Keratinocyte (primary cell): ENCODE results near the gene BATF3. TPM values are rescaled to one million over a fixed set of nuclear protein-coding genes. Genes with fewer than 3 reads are reported as not detected.

Source experiments
- DNase-seq: peaks from one replicate; pipeline ENCODE4 v3.0.0-alpha.2; 2011; ENCODE audit warnings: low read depth, missing footprints, low spot score
- FAIRE-seq: peaks from 2 replicates; lab custom pipeline; 2011; peaks lifted over from hg19 to GRCh38; lab: Jason Lieb, UNC
- H2AFZ ChIP-seq: 2 replicates; pipeline ENCODE4 v1.6.0; 2012; ENCODE audit warnings: low read length, control low read depth, inconsistent platforms; ENCODE audit not compliant: control insufficient read depth
- H3K27ac ChIP-seq: 2 replicates; pipeline ENCODE4 v1.5.1; 2011; ENCODE audit warnings: low read length; ENCODE audit not compliant: control insufficient read depth, insufficient read depth
- H3K27me3 ChIP-seq: 3 replicates; pipeline ENCODE4 v1.6.0; 2011; ENCODE audit warnings: low read length; ENCODE audit not compliant: control insufficient read depth, insufficient read depth; ENCODE audit errors: extremely low read depth
- H3K36me3 ChIP-seq, 2 experiments: 2 replicates in 1 of 2; 3 replicates in 1 of 2; pipeline ENCODE4 v1.5.1; 2011; ENCODE audit warnings: low read length in 2 of 2, mild to moderate bottlenecking in 1 of 2; ENCODE audit not compliant: control insufficient read depth in 2 of 2, insufficient read depth in 2 of 2; ENCODE audit errors: extremely low read depth in 1 of 2
- H3K4me1 ChIP-seq: 3 replicates; pipeline ENCODE4 v1.5.1; 2011; ENCODE audit warnings: low read length; ENCODE audit not compliant: control insufficient read depth, insufficient read depth; ENCODE audit errors: extremely low read depth
- H3K4me2 ChIP-seq: 3 replicates; pipeline ENCODE4 v1.6.0; 2011; ENCODE audit warnings: low read depth, low read length; ENCODE audit not compliant: control insufficient read depth, insufficient read depth; ENCODE audit errors: extremely low read depth
- H3K4me3 ChIP-seq, 3 experiments: fragments of 200-600 bp in 1 of 3; sonication (generic) in 1 of 3; 2 replicates in 2 of 3; 3 replicates in 1 of 3; pipeline ENCODE4 v1.5.1; 2011 to 2016; ENCODE audit warnings: low read length in 3 of 3, mild to moderate bottlenecking in 3 of 3, control low read depth in 2 of 3, inconsistent platforms in 1 of 3, low read depth in 1 of 3, mixed read lengths in 1 of 3, mixed run types in 1 of 3, moderate library complexity in 1 of 3; ENCODE audit not compliant: control insufficient read depth in 2 of 3, insufficient read depth in 2 of 3; ENCODE audit errors: extremely low read depth in 1 of 3
- H3K79me2 ChIP-seq: 2 replicates; pipeline ENCODE4 v1.6.0; 2012; ENCODE audit warnings: low read length; ENCODE audit not compliant: control insufficient read depth, insufficient read depth
- H3K9ac ChIP-seq: 3 replicates; pipeline ENCODE4 v1.6.0; 2011; ENCODE audit warnings: low read length; ENCODE audit not compliant: control insufficient read depth, insufficient read depth; ENCODE audit errors: extremely low read depth
- H3K9me1 ChIP-seq: 3 replicates; pipeline ENCODE4 v1.6.0; 2011; ENCODE audit warnings: low read length; ENCODE audit not compliant: control insufficient read depth, insufficient read depth; ENCODE audit errors: extremely low read depth
- H3K9me3 ChIP-seq: 2 replicates; pipeline ENCODE4 v1.5.1; 2012; ENCODE audit warnings: low read depth, low read length; ENCODE audit not compliant: control insufficient read depth
- H4K20me1 ChIP-seq: 3 replicates; pipeline ENCODE4 v1.6.0; 2011; ENCODE audit warnings: low read length; ENCODE audit not compliant: control insufficient read depth, insufficient read depth; ENCODE audit errors: extremely low read depth
- CTCF ChIP-seq, 3 experiments: IDR thresholded peaks in 1 of 3; conservative IDR thresholded peaks in 1 of 3; optimal IDR thresholded peaks in 1 of 3; 2 replicates in 2 of 3; 3 replicates in 1 of 3; pipeline versions ENCODE3 to v1.5.1; 2011; ENCODE audit warnings: low read length in 3 of 3, mild to moderate bottlenecking in 3 of 3, moderate library complexity in 2 of 3, control low read depth in 1 of 3, inconsistent platforms in 1 of 3; ENCODE audit not compliant: insufficient read depth in 2 of 3; ENCODE audit errors: extremely low read depth in 1 of 3
- EZH2 ChIP-seq: IDR thresholded peaks from one replicate; pipeline ENCODE4 v1.6.1; 2012; ENCODE audit warnings: inconsistent platforms, mild to moderate bottlenecking, low read length, moderate library complexity
- dilution Hi-C: fragments of 300-500 bp; cut with MboI; formaldehyde crosslinking; loops from one replicate; pipeline ENCODE4 v1.7.0; 2020; ENCODE audit warnings: low sequenced_read_pairs; ENCODE audit not compliant: extremely low pct_ligation_motif_present
- polyA plus RNA-seq, 5 experiments: library from polyadenylated mRNA; depleted of rRNA in 3 of 5; stranded (reverse) in 3 of 5; stranded (forward) in 1 of 5; unstranded in 1 of 5; fragments of >200 nt; gene quantifications; 1 replicate in 1 of 5; 2 replicates in 3 of 5; 3 replicates in 1 of 5; pipeline versions ENCODE4 v1.2.1 to v1.2.3, GENCODE V29; 2011 to 2012; ENCODE audit warnings: missing spikeins in 2 of 5, low read depth in 1 of 5, low replicate concordance in 1 of 5

The BATF3 gene
- polyA plus RNA-seq, 1 donor (not counting 4 experiments of a cell fraction or from before 2014, with no cell fraction given): not detected

GRCh38 chr1:212651521-212651920 is 48.1 kb downstream of the BATF3 start:
- Histone ChIP-seq H3K9me3 (no peaks in the 10 kb centered on the region), H3K27me3 (peaks cover 5% of the 10 kb centered on the region), H4K20me1 (no peaks in the 10 kb centered on the region), H3K79me2 (no peaks in the 10 kb centered on the region), H3K9me1 (no peaks in the 10 kb centered on the region), H2AFZ (no peak overlapping the region), H3K4me2 (no peak overlapping the region), H3K27ac (no peak overlapping the region), H3K9ac (no peak overlapping the region), H3K36me3 (no peaks in the 10 kb centered on the region), H3K4me3 (no peak overlapping the region), H3K4me1 (peaks cover 8% of the 10 kb centered on the region)
- DNase-seq (no peak), FAIRE-seq (no peak)
- dilution Hi-C loops: no loop called here
- no peak for TF ChIP-seq EZH2
- no peak for TF ChIP-seq CTCF (optimal IDR thresholded peaks at IDR 0.05 in 1 of 3, IDR thresholded peaks at IDR 0.05 in 1 of 3, conservative IDR thresholded peaks at IDR 0.05 in 1 of 3; ENCODE audit: extremely low read depth in 1 of 3, insufficient read depth in 2 of 3, low read length in 3 of 3)

- no peaks in the 10 kb centered on the region for H3K9me3 ChIP-seq
- no peaks in the 10 kb centered on the region for H3K4me1 ChIP-seq
- TF ChIP-seq CTCF (optimal IDR thresholded peaks at IDR 0.05 in 1 of 3, IDR thresholded peaks at IDR 0.05 in 1 of 3, conservative IDR thresholded peaks at IDR 0.05 in 1 of 3; ENCODE audit: extremely low read depth in 1 of 3, insufficient read depth in 2 of 3, low read length in 3 of 3) (no peak), EZH2 (no peak)
- H3K27me3 ChIP-seq: peaks cover 14% of the 10 kb centered on the region
- H3K27ac ChIP-seq: no peak overlapping the region
- FAIRE-seq (no peak), DNase-seq (no peak)
- no peaks in the 10 kb centered on the region for H3K36me3 ChIP-seq
- H4K20me1 ChIP-seq: no peaks in the 10 kb centered on the region
- H3K4me2 ChIP-seq: no peak overlapping the region
- dilution Hi-C loops: no loop called here
- no peaks in the 10 kb centered on the region for H3K79me2 ChIP-seq
- no peak overlapping the region for H3K9ac ChIP-seq
- H3K4me3 ChIP-seq: no peak overlapping the region
- no peak overlapping the region for H2AFZ ChIP-seq
- H3K9me1 ChIP-seq: no peaks in the 10 kb centered on the region
These were observed 49.4 kb downstream of the BATF3 start for GRCh38 chr1:212650228-212650627.
